Liver (tissue), 3 donors: ENCODE data around the gene KHNYN.

Experiments
- RAD21 ChIP-seq, 2 donors: IDR thresholded peaks; 2 replicates each; pipeline ENCODE4 v1.6.1; 2016; ENCODE audit warnings: antibody characterized with exemption in 2 of 2, mild to moderate bottlenecking in 2 of 2
- SP1 ChIP-seq: IDR thresholded peaks from 2 replicates; pipeline ENCODE4 v1.6.1; 2018; ENCODE audit warnings: antibody characterized with exemption, mild to moderate bottlenecking
- TF ChIP-seq, protein P1 (sequence below): fragments of 150-350 bp; IDR thresholded peaks from 2 replicates; pipeline ENCODE4 v1.5.1; 2017; ENCODE audit warnings: improper control_type of control experiment, low read depth, low read length; ENCODE audit not compliant: missing input control
- donor health status: healthy.
- donor health status: healthy.

DNA sequence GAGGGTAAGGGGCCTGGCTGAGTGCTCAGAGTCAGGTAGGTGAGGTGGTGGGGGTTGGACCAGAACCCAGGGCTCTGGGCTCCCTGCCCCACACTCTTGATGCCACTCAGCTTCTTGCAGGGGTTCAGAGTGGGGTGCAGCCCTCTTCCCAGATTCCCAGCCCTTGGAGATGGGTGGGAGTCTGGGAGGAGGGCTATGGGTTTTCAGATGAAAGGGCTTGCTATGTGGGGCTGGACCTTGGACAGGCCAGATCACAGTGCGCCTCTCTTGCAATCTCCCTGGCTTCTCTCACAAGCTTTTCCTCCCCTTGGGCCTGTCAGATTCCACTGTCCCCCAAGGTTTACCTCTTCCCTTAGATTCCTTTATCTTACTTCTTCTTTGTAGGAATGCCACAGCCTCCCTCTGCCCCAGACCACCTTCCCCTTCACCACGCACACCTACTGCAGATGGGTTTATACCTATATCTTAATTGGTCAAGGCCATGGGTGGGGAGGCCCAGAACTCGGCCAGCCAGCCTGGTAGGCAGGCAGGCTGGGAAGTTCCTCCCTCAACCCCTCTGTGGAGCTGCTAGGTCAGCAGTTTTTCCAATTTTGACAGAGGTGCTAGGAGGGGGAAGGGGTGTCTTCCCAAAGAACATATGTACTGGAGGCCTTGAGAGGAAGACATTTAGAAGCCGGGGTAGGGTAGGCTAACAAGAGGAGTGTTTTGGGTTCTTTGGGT is 29.6 kb upstream of the KHNYN start:
- TF ChIP-seq SP1: no peak
- TF ChIP-seq RAD21 (IDR thresholded peaks at IDR 0.05): no peak
- TF ChIP-seq, protein P1, sequence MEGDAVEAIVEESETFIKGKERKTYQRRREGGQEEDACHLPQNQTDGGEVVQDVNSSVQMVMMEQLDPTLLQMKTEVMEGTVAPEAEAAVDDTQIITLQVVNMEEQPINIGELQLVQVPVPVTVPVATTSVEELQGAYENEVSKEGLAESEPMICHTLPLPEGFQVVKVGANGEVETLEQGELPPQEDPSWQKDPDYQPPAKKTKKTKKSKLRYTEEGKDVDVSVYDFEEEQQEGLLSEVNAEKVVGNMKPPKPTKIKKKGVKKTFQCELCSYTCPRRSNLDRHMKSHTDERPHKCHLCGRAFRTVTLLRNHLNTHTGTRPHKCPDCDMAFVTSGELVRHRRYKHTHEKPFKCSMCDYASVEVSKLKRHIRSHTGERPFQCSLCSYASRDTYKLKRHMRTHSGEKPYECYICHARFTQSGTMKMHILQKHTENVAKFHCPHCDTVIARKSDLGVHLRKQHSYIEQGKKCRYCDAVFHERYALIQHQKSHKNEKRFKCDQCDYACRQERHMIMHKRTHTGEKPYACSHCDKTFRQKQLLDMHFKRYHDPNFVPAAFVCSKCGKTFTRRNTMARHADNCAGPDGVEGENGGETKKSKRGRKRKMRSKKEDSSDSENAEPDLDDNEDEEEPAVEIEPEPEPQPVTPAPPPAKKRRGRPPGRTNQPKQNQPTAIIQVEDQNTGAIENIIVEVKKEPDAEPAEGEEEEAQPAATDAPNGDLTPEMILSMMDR: no peak
